ENCODE results near the gene ST6GALNAC2.
A peak's percentile ranks its signal among the peaks of the same experiment; 100 is the strongest.

The ST6GALNAC2 gene

GRCh38 chr17:76556765-76557367 is 28.8 kb downstream of the ST6GALNAC2 start:
- H3K27me3 ChIP-seq (ENCODE audit: insufficient read depth, low read length, poor library complexity, severe bottlenecking): peaks cover 6% of the 10 kb centered on the region
- peaks cover 40% of the 10 kb centered on the region for H4K20me1 ChIP-seq (ENCODE audit: insufficient read depth, low read length, poor library complexity, severe bottlenecking)
- H3K4me3 ChIP-seq (ENCODE audit: low read length, poor library complexity, severe bottlenecking): peak overlapping the region; percentile 94
- peaks cover 68% of the 10 kb centered on the region for H3K4me1 ChIP-seq (ENCODE audit: insufficient read depth, low read length, poor library complexity, severe bottlenecking)
- peak overlapping the region; percentile 79; the same call in 1 of the 2 replicates for H2AFZ ChIP-seq (ENCODE audit: low read length)
- no peaks in the 10 kb centered on the region for H3K9me3 ChIP-seq (ENCODE audit: insufficient read depth, low read depth, low read length)
- no peak for TF ChIP-seq EZH2phosphoT487 (IDR thresholded peaks at IDR 0.05; ENCODE audit: borderline replicate concordance)
- TF ChIP-seq, protein P1, sequence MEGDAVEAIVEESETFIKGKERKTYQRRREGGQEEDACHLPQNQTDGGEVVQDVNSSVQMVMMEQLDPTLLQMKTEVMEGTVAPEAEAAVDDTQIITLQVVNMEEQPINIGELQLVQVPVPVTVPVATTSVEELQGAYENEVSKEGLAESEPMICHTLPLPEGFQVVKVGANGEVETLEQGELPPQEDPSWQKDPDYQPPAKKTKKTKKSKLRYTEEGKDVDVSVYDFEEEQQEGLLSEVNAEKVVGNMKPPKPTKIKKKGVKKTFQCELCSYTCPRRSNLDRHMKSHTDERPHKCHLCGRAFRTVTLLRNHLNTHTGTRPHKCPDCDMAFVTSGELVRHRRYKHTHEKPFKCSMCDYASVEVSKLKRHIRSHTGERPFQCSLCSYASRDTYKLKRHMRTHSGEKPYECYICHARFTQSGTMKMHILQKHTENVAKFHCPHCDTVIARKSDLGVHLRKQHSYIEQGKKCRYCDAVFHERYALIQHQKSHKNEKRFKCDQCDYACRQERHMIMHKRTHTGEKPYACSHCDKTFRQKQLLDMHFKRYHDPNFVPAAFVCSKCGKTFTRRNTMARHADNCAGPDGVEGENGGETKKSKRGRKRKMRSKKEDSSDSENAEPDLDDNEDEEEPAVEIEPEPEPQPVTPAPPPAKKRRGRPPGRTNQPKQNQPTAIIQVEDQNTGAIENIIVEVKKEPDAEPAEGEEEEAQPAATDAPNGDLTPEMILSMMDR (conservative IDR thresholded peaks at IDR 0.05; ENCODE audit: low read length): no peak
- H3K36me3 ChIP-seq (ENCODE audit: insufficient read depth, low read length): peaks cover 11% of the 10 kb centered on the region; the same call in 1 of the 2 replicates
- peaks cover 6% of the 10 kb centered on the region; the same call in 1 of the 2 replicates for H3F3A ChIP-seq (ENCODE audit: low read depth)
- peak overlapping the region; percentile 92 for H3K4me2 ChIP-seq (ENCODE audit: low read depth, low read length, poor library complexity, severe bottlenecking)
- H3K79me2 ChIP-seq (ENCODE audit: insufficient read depth, low read length): peaks cover 51% of the 10 kb centered on the region
- H3K9ac ChIP-seq (ENCODE audit: low read depth, low read length, poor library complexity, severe bottlenecking): peak overlapping the region; percentile 99
- no peaks in the 10 kb centered on the region for H3K9me2 ChIP-seq (replicated peaks; ENCODE audit: low read depth, low read length)

DNA sequence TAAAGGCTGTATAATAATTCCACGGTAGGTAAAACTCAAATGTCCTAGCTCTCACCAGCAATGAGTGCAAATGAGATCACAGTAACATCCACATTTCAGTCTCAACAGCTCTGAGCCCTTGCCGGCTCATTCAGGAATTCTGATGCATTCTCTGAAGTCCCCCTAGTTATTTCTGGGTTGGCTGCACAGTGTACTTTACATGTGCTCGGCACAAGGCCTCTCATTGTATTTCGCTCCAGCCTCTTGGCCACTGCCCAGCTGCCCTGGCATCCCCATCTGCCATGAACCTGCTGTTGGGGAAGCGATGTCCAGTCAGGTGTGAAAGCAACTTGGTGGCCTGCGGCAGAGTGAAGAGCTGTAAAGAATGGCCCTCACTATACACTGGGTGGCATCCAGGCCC is 31.5 kb downstream of the ST6GALNAC2 start:
- Histone ChIP-seq H3K27me3 (ENCODE audit: insufficient read depth, low read length, poor library complexity, severe bottlenecking) (peaks cover 6% of the 10 kb centered on the region), H3K9ac (ENCODE audit: low read depth, low read length, poor library complexity, severe bottlenecking) (peak overlapping the region; percentile 67)

GRCh38 chr17:76553178-76553908 is 32.3 kb downstream of the ST6GALNAC2 start:
- Histone ChIP-seq H3K9ac (ENCODE audit: low read depth, low read length, poor library complexity, severe bottlenecking) (peak overlapping the region; percentile 67), H2AFZ (ENCODE audit: low read length) (no peak overlapping the region), H3K79me2 (ENCODE audit: insufficient read depth, low read length) (peaks cover 26% of the 10 kb centered on the region), H3K9me3 (ENCODE audit: insufficient read depth, low read depth, low read length) (no peaks in the 10 kb centered on the region), H4K20me1 (ENCODE audit: insufficient read depth, low read length, poor library complexity, severe bottlenecking) (peaks cover 5% of the 10 kb centered on the region), H3K4me2 (ENCODE audit: low read depth, low read length, poor library complexity, severe bottlenecking) (peak overlapping the region; percentile 54), H3F3A (ENCODE audit: low read depth) (peaks cover 6% of the 10 kb centered on the region; the same call in 1 of the 2 replicates), H3K9me2 (replicated peaks; ENCODE audit: low read depth, low read length) (no peaks in the 10 kb centered on the region), H3K4me3 (ENCODE audit: low read length, poor library complexity, severe bottlenecking) (peak overlapping the region; percentile 34), H3K27me3 (ENCODE audit: insufficient read depth, low read length, poor library complexity, severe bottlenecking) (peaks cover 6% of the 10 kb centered on the region), H3K4me1 (ENCODE audit: insufficient read depth, low read length, poor library complexity, severe bottlenecking) (peaks cover 63% of the 10 kb centered on the region), H3K36me3 (ENCODE audit: insufficient read depth, low read length) (no peaks in the 10 kb centered on the region)
- TF ChIP-seq, protein P1 (conservative IDR thresholded peaks at IDR 0.05; ENCODE audit: low read length): no peak
- TF ChIP-seq EZH2phosphoT487 (IDR thresholded peaks at IDR 0.05; ENCODE audit: borderline replicate concordance): no peak

More for the DNA sequence above, 31.5 kb downstream of the ST6GALNAC2 start:
- Histone ChIP-seq H3K4me1 (ENCODE audit: insufficient read depth, low read length, poor library complexity, severe bottlenecking) (peaks cover 59% of the 10 kb centered on the region), H3K36me3 (ENCODE audit: insufficient read depth, low read length) (no peaks in the 10 kb centered on the region), H3K4me2 (ENCODE audit: low read depth, low read length, poor library complexity, severe bottlenecking) (peak overlapping the region; percentile 54), H3F3A (ENCODE audit: low read depth) (peaks cover 6% of the 10 kb centered on the region; the same call in 1 of the 2 replicates), H3K79me2 (ENCODE audit: insufficient read depth, low read length) (peaks cover 27% of the 10 kb centered on the region), H3K9me3 (ENCODE audit: insufficient read depth, low read depth, low read length) (no peaks in the 10 kb centered on the region), H4K20me1 (ENCODE audit: insufficient read depth, low read length, poor library complexity, severe bottlenecking) (peaks cover 13% of the 10 kb centered on the region), H3K9me2 (replicated peaks; ENCODE audit: low read depth, low read length) (no peaks in the 10 kb centered on the region), H2AFZ (ENCODE audit: low read length) (no peak overlapping the region), H3K4me3 (ENCODE audit: low read length, poor library complexity, severe bottlenecking) (peak overlapping the region; percentile 34)
- TF ChIP-seq, protein P1 (conservative IDR thresholded peaks at IDR 0.05; ENCODE audit: low read length): no peak
- no peak for TF ChIP-seq EZH2phosphoT487 (IDR thresholded peaks at IDR 0.05; ENCODE audit: borderline replicate concordance)

Measured in Loucy (cell line).